Spinal cord (tissue), 10 donors: ENCODE data around the gene TEAD2. TPM values are rescaled to one million over a fixed set of nuclear protein-coding genes. Genes with fewer than 3 reads are reported as not detected.

Source experiments
- DNase-seq, 6 donors: peaks; one replicate each; pipeline versions ENCODE4 v3.0.0 to v3.0.0-alpha.2; 2013 to 2015; ENCODE audit warnings: low spot score in 6 of 6, low read depth in 4 of 6
- H3K27ac ChIP-seq: one replicate; pipeline ENCODE4 v1.5.1; 2013; ENCODE audit warnings: low read depth, low read length, control low read depth
- H3K27me3 ChIP-seq: one replicate; pipeline ENCODE4 v1.6.1; 2013; ENCODE audit warnings: low read length; ENCODE audit not compliant: control insufficient read depth, insufficient read depth
- H3K36me3 ChIP-seq: one replicate; pipeline ENCODE4 v1.6.1; 2013; ENCODE audit warnings: low read length; ENCODE audit not compliant: control insufficient read depth, insufficient read depth
- H3K4me1 ChIP-seq: one replicate; pipeline ENCODE4 v1.6.1; 2013; ENCODE audit warnings: low read length; ENCODE audit not compliant: control insufficient read depth, insufficient read depth
- H3K4me3 ChIP-seq: one replicate; pipeline ENCODE4 v1.5.1; 2013; ENCODE audit warnings: low read depth, low read length, control low read depth
- H3K9me3 ChIP-seq: one replicate; pipeline ENCODE4 v1.6.1; 2013; ENCODE audit warnings: low read length; ENCODE audit not compliant: control insufficient read depth, insufficient read depth
- WGBS: methylation state at CpG from one replicate; pipeline ENCODE4 v1.1.5; 2013; ENCODE audit warnings: missing lambda C conversion rate; ENCODE audit not compliant: insufficient coverage; 5-methylcytosine and 5-hydroxymethylcytosine counted together
- polyA plus RNA-seq, 2 donors: library from polyadenylated mRNA; unstranded; fragments of 120-200 nt; gene quantifications; one replicate each; pipeline ENCODE4 v1.2.1, GENCODE V29; 2013; ENCODE audit not compliant: insufficient read length in 2 of 2
- small RNA-seq: library from RNA; depleted of rRNA; stranded (forward); fragments of <200 nt; gene quantifications from one replicate; pipeline ENCODE3, GENCODE V24; 2014; ENCODE audit warnings: low replicate concordance
- total RNA-seq, 2 donors: library from RNA; depleted of rRNA in 1 of 2; stranded (reverse); fragments of 120-200 nt in 1 of 2; fragments of >200 nt in 1 of 2; gene quantifications; one replicate each; pipeline versions ENCODE4 v1.2.3 to v1.2.4, GENCODE V29; 2013 to 2014
- donor health status: healthy.

TEAD2 gene
- total and polyA plus RNA-seq, 4 donors, result 10.6 to 35.6 (median 33.3) TPM

DNA sequence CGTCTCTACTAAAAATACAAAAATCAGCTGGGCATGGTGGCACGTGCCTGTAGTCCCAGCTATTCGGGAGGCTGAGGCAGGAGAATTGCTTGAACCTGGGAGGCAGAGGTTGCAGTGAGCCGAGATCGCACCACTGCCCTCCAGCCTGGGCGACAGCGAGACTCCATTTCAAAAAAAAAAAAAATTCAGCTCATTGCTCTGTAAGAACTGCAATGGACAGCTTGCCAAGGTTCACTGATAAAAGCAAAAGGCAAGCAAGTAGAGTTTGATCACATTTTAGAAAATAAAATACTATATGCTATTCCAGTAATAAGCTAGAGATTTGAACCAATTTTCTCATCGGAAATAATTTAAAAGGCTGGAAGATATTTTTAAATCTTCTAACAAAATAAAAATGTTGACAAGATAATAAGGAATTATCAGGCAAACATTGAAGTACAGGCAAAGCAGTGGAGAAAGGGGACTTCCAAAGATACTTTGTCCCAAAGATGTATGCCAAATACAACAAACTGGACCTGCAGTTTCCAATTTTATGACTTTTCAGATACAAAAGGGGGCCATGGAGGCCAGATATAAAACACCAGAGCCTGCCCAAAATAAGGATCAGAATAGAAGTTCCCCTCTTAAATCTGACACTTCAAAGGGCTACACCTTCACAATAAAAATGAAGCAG is 66.9 kb downstream of the TEAD2 start:
- Histone ChIP-seq H3K4me1 (no peaks in the 10 kb centered on the region), H3K27me3 (no peaks in the 10 kb centered on the region), H3K36me3 (peaks cover 2% of the 10 kb centered on the region), H3K4me3 (no peak overlapping the region), H3K27ac (no peak overlapping the region), H3K9me3 (no peaks in the 10 kb centered on the region)
- 100% methylated on average over 1 of the region's 8 CpGs for WGBS
- DNase-seq, result no peak

DNA sequence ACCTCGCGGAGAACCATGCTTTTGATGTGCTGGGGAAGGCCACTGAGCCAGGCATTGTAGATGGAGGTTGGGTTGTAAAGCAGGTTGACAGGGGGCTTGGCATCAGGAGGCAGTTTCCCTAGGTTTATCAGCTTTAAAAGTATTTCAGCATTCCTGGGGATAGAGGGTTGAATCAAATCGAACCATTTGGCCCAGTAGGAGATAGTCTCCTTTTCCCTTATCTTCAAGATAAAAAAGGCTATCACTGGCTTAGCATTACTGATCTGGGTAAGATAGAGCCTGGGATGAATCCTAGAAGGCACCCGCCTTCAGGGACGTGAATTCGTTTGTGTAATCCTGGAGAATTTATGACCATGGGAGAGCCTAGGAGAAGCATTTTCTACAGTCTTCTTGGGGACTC is 67.8 kb downstream of the TEAD2 start:
- H3K36me3 ChIP-seq, result peaks cover 2% of the 10 kb centered on the region
- no peaks in the 10 kb centered on the region for H3K4me1 ChIP-seq
- H3K27me3 ChIP-seq, result no peaks in the 10 kb centered on the region
- no peak overlapping the region for H3K27ac ChIP-seq
- 80% methylated on average over 5 of the region's 6 CpGs for WGBS
- DNase-seq, result no peak
- H3K9me3 ChIP-seq, result no peaks in the 10 kb centered on the region
- no peak overlapping the region for H3K4me3 ChIP-seq

Small RNA genes lying within 50 kb of the gene (small RNA-seq; reads per million reads assigned to genes)
- gene MIR4324, result not detected

Other genes starting within 250 kb of the TEAD2 start
- gene LIN7B, start 248.0 kb downstream of the TEAD2 start, total RNA-seq, result 10 to 100 TPM; 20.7 to 23.5 TPM
- 10 to 100 TPM; 56.8 to 62.7 TPM for gene LIN7B, start 248.0 kb downstream of the TEAD2 start, polyA plus RNA-seq
- 1 to 10 TPM in 1 of 2 donors, under 1 TPM in 1; 0.40 to 3.1 TPM for gene C19orf73, start 243.3 kb downstream of the TEAD2 start, total RNA-seq
- 1 to 10 TPM; 2.3 to 3.1 TPM for gene C19orf73, start 243.3 kb downstream of the TEAD2 start, polyA plus RNA-seq
- 10 to 100 TPM; 21.1 to 29.0 TPM for gene PPFIA3, start 242.9 kb downstream of the TEAD2 start, total RNA-seq
- 10 to 100 TPM; 83.1 to 92.2 TPM for gene PPFIA3, start 242.9 kb downstream of the TEAD2 start, polyA plus RNA-seq
- gene HRC, start 207.0 kb downstream of the TEAD2 start, total RNA-seq, result 10 to 100 TPM in 1 of 2 donors, 1 to 10 TPM in 1; 1.5 to 10.5 TPM
- gene HRC, start 207.0 kb downstream of the TEAD2 start, polyA plus RNA-seq, result 1 to 10 TPM; 2.7 to 2.8 TPM
- 10 to 100 TPM in 1 of 2 donors, 1 to 10 TPM in 1; 9.2 to 11.7 TPM for gene TRPM4, start 204.6 kb downstream of the TEAD2 start, total RNA-seq
- gene TRPM4, start 204.6 kb downstream of the TEAD2 start, polyA plus RNA-seq, result 10 to 100 TPM; 18.5 to 30.7 TPM
- 1 to 10 TPM in 1 of 2 donors, under 1 TPM in 1; 0.59 to 1.2 TPM for gene SLC6A16, start 37.2 kb downstream of the TEAD2 start, total RNA-seq
- 1 to 10 TPM; 2.8 to 3.8 TPM for gene SLC6A16, start 37.2 kb downstream of the TEAD2 start, polyA plus RNA-seq
- gene CD37, start 27.0 kb downstream of the TEAD2 start, total RNA-seq, result 10 to 100 TPM in 1 of 2 donors, 1 to 10 TPM in 1; 2.9 to 10.5 TPM
- 10 to 100 TPM; 16.6 to 18.0 TPM for gene CD37, start 27.0 kb downstream of the TEAD2 start, polyA plus RNA-seq
- gene DKKL1, start 1.5 kb upstream of the TEAD2 start, total RNA-seq, result 1 to 10 TPM in 1 of 2 donors, under 1 TPM in 1; 0.69 to 3.4 TPM
- gene DKKL1, start 1.5 kb upstream of the TEAD2 start, polyA plus RNA-seq, result 1 to 10 TPM; 2.7 to 3.2 TPM
- 1 to 10 TPM in 1 of 2 donors, under 1 TPM in 1; 0.30 to 1.3 TPM for gene KASH5, start 25.8 kb upstream of the TEAD2 start, total RNA-seq
- gene KASH5, start 25.8 kb upstream of the TEAD2 start, polyA plus RNA-seq, result under 1 TPM; 0.21 to 0.40 TPM
- not detected for gene PTH2, start 61.0 kb upstream of the TEAD2 start, total RNA-seq
- not detected for gene PTH2, start 61.0 kb upstream of the TEAD2 start, polyA plus RNA-seq
- not detected for gene GFY, start 63.0 kb upstream of the TEAD2 start, total RNA-seq
- gene GFY, start 63.0 kb upstream of the TEAD2 start, polyA plus RNA-seq, result under 1 TPM; 0.54 TPM
- 1 to 10 TPM in 1 of 2 donors, under 1 TPM in 1; 0.55 to 4.2 TPM for gene SLC17A7, start 79.1 kb upstream of the TEAD2 start, total RNA-seq
- gene SLC17A7, start 79.1 kb upstream of the TEAD2 start, polyA plus RNA-seq, result 1 to 10 TPM in 1 of 2 donors, under 1 TPM in 1; 0.51 to 1.1 TPM
- gene PIH1D1, start 89.4 kb upstream of the TEAD2 start, total RNA-seq, result 10 to 100 TPM; 56.6 to 96.3 TPM
- 10 to 100 TPM; 71.5 to 81.6 TPM for gene PIH1D1, start 89.4 kb upstream of the TEAD2 start, polyA plus RNA-seq
- 10 to 100 TPM; 15.7 to 22.3 TPM for gene ALDH16A1, start 90.8 kb upstream of the TEAD2 start, total RNA-seq
- gene ALDH16A1, start 90.8 kb upstream of the TEAD2 start, polyA plus RNA-seq, result 10 to 100 TPM; 16.1 to 18.2 TPM
- 1 to 10 TPM; 1.2 to 4.1 TPM for gene FLT3LG, start 111.8 kb upstream of the TEAD2 start, total RNA-seq
- gene FLT3LG, start 111.8 kb upstream of the TEAD2 start, polyA plus RNA-seq, result 1 to 10 TPM; 4.8 to 5.2 TPM
- 1,000 to 10,000 TPM; 1,320 to 2,994 TPM for gene RPL13A, start 125.2 kb upstream of the TEAD2 start, total RNA-seq
- 1,000 to 10,000 TPM; 1,955 to 2,049 TPM for gene RPL13A, start 125.2 kb upstream of the TEAD2 start, polyA plus RNA-seq
- gene RPS11, start 134.0 kb upstream of the TEAD2 start, total RNA-seq, result 1,000 to 10,000 TPM; 1,713 to 3,396 TPM
- gene RPS11, start 134.0 kb upstream of the TEAD2 start, polyA plus RNA-seq, result 1,000 to 10,000 TPM; 1,893 to 1,945 TPM
- 100 to 1,000 TPM in 1 of 2 donors, 10 to 100 TPM in 1; 67.9 to 339 TPM for gene FCGRT, start 150.2 kb upstream of the TEAD2 start, total RNA-seq
- gene FCGRT, start 150.2 kb upstream of the TEAD2 start, polyA plus RNA-seq, result 100 to 1,000 TPM in 1 of 2 donors, 10 to 100 TPM in 1; 80.2 to 131 TPM
- gene RCN3, start 165.6 kb upstream of the TEAD2 start, total RNA-seq, result 10 to 100 TPM; 24.9 to 85.2 TPM
- 10 to 100 TPM; 14.5 to 36.5 TPM for gene RCN3, start 165.6 kb upstream of the TEAD2 start, polyA plus RNA-seq
- 10 to 100 TPM; 32.2 to 86.1 TPM for gene NOSIP, start 218.1 kb upstream of the TEAD2 start, total RNA-seq
- 10 to 100 TPM; 63.9 to 67.4 TPM for gene NOSIP, start 218.1 kb upstream of the TEAD2 start, polyA plus RNA-seq
- gene PRRG2, start 218.9 kb upstream of the TEAD2 start, total RNA-seq, result under 1 TPM; 0.79 to 0.83 TPM
- gene PRRG2, start 218.9 kb upstream of the TEAD2 start, polyA plus RNA-seq, result 1 to 10 TPM in 1 of 2 donors, under 1 TPM in 1; 0.78 to 1.5 TPM
- gene PRR12, start 228.8 kb upstream of the TEAD2 start, total RNA-seq, result 1 to 10 TPM; 6.6 to 8.2 TPM
- gene PRR12, start 228.8 kb upstream of the TEAD2 start, polyA plus RNA-seq, result 10 to 100 TPM; 37.7 to 42.3 TPM